SK-N-SH (cell line): ENCODE results near the gene NKAIN4. TPM values are rescaled to one million over a fixed set of nuclear protein-coding genes. Genes with fewer than 3 reads are reported as not detected.
"Not testable (repeated sequence)": the region's sequence is repeated elsewhere in the genome, so short reads cannot be mapped to it uniquely, and the experiment has no call there.

Experiments
- CTCF ChIA-PET: fragments of 300-600, 350-600 bp; formaldehyde crosslinking; extraction: SDS; loops from one replicate; lab custom pipeline; 2021; lab: Yijun Ruan, JAX
- POLR2A ChIA-PET: fragments of 350-600 bp; sonication (Branson Sonifier 250); formaldehyde crosslinking; extraction: SDS; loops from one replicate; lab custom pipeline; 2020; ENCODE audit warnings: antibody characterized with exemption, inconsistent platforms; lab: Yijun Ruan, JAX
- DNase-seq: peaks from one replicate; pipeline ENCODE4 v3.0.0; 2012
- H2AFZ ChIP-seq: fragments of 200-600 bp; sonication (generic); 2 replicates; pipeline ENCODE4 v1.8.1; 2016; ENCODE audit warnings: antibody characterized with exemption, mild to moderate bottlenecking, low read depth
- H3F3A ChIP-seq: fragments of 200-600 bp; sonication (generic); replicated peaks from 2 replicates; pipeline ENCODE3; 2016; ENCODE audit warnings: antibody characterized with exemption, mild to moderate bottlenecking; ENCODE audit not compliant: insufficient read depth
- H3K27ac ChIP-seq, 2 experiments: fragments of 200-500 bp in 1 of 2; fragments of 200-600 bp in 1 of 2; sonication (Bioruptor generic) in 1 of 2; sonication (generic), shearing (Covaris generic) in 1 of 2; 2 replicates each; pipeline versions ENCODE4 v1.5.1 to v1.6.1; 2014 to 2016; ENCODE audit warnings: low read depth in 2 of 2, inconsistent platforms in 1 of 2, low read length in 1 of 2, mild to moderate bottlenecking in 1 of 2, mixed read lengths in 1 of 2
- H3K27me3 ChIP-seq: fragments of 200-600 bp; sonication (generic), shearing (Covaris generic); 2 replicates; pipeline ENCODE4 v1.6.1; 2016; ENCODE audit warnings: mixed run types; ENCODE audit not compliant: insufficient read depth
- H3K36me3 ChIP-seq, 2 experiments: fragments of 200-500 bp in 1 of 2; fragments of 200-600 bp in 1 of 2; sonication (Bioruptor generic) in 1 of 2; sonication (generic) in 1 of 2; replicated peaks in 1 of 2; 2 replicates each; pipeline versions ENCODE3 to v1.5.1; 2014 to 2016; ENCODE audit warnings: low read length in 1 of 2, mild to moderate bottlenecking in 1 of 2; ENCODE audit not compliant: insufficient read depth in 2 of 2, control insufficient read depth in 1 of 2
- H3K4me1 ChIP-seq, 2 experiments: fragments of 200-500 bp in 1 of 2; fragments of 200-600 bp in 1 of 2; sonication (Bioruptor generic) in 1 of 2; sonication (generic), shearing (Covaris generic) in 1 of 2; 2 replicates each; pipeline versions ENCODE4 v1.5.1 to v1.6.1; 2014 to 2016; ENCODE audit warnings: low read depth in 1 of 2, low read length in 1 of 2, mixed run types in 1 of 2; ENCODE audit not compliant: insufficient read depth in 2 of 2, control insufficient read depth in 1 of 2
- H3K4me2 ChIP-seq: fragments of 200-600 bp; sonication (generic), shearing (Covaris generic); 2 replicates; pipeline ENCODE4 v1.6.1; 2017; ENCODE audit warnings: mixed run types
- H3K4me3 ChIP-seq, 2 experiments: fragments of 200-500 bp in 1 of 2; fragments of 200-600 bp in 1 of 2; sonication (Bioruptor generic) in 1 of 2; sonication (generic), shearing (Covaris generic) in 1 of 2; 2 replicates each; pipeline versions ENCODE4 v1.5.1 to v1.8.1; 2014 to 2016; ENCODE audit warnings: low read depth in 2 of 2, inconsistent platforms in 1 of 2, low read length in 1 of 2, mild to moderate bottlenecking in 1 of 2, mixed read lengths in 1 of 2, moderate library complexity in 1 of 2
- H3K79me2 ChIP-seq: fragments of 200-600 bp; sonication (generic); 2 replicates; pipeline ENCODE4 v1.8.1; 2017; ENCODE audit warnings: mild to moderate bottlenecking; ENCODE audit not compliant: insufficient read depth
- H3K9ac ChIP-seq: fragments of 200-600 bp; sonication (generic); 2 replicates; pipeline ENCODE4 v1.6.1; 2017; ENCODE audit warnings: mixed run types
- H3K9me2 ChIP-seq: fragments of 200-600 bp; sonication (generic); 2 replicates; pipeline ENCODE4 v1.6.1; 2017; ENCODE audit warnings: mixed run types
- H3K9me3 ChIP-seq: fragments of 200-600 bp; sonication (generic); 2 replicates; pipeline ENCODE4 v1.6.1; 2017; ENCODE audit warnings: mixed run types, mild to moderate bottlenecking, moderate library complexity
- H4K20me1 ChIP-seq: fragments of 200-600 bp; sonication (generic); 2 replicates; pipeline ENCODE4 v1.6.1; 2017; ENCODE audit warnings: mild to moderate bottlenecking, mixed run types; ENCODE audit not compliant: insufficient read depth
- CTCF ChIP-seq: fragments of 200-600 bp; sonication (generic); IDR thresholded peaks from 2 replicates; pipeline ENCODE4 v1.6.1; 2017; ENCODE audit warnings: antibody characterized with exemption, mild to moderate bottlenecking, moderate library complexity
- IRF3 ChIP-seq: fragments of 150-350 bp; IDR thresholded peaks from 2 replicates; pipeline ENCODE4 v1.6.1; 2016; ENCODE audit warnings: mild to moderate bottlenecking, low read depth, low read length
- NFIC ChIP-seq: IDR thresholded peaks from 2 replicates; pipeline ENCODE4 v1.4.0; 2012; ENCODE audit warnings: borderline replicate concordance
- RAD21 ChIP-seq: IDR thresholded peaks from 2 replicates; pipeline ENCODE4 v1.6.1; 2012; ENCODE audit warnings: mild to moderate bottlenecking, low read length
- SMC3 ChIP-seq: IDR thresholded peaks from 2 replicates; pipeline ENCODE4 v1.6.1; 2012; ENCODE audit warnings: low read depth, low read length, improper control_type of control experiment
- ZBTB33 ChIP-seq: IDR thresholded peaks from 2 replicates; pipeline ENCODE4 v1.4.0; 2012; ENCODE audit warnings: low read depth, borderline replicate concordance
- WGBS: methylation state at CpG from one replicate; pipeline ENCODE4 v1.1.6; 2017; ENCODE audit warnings: low lambda C conversion rate; 5-methylcytosine and 5-hydroxymethylcytosine counted together
- polyA plus RNA-seq, 3 experiments: library from polyadenylated mRNA; depleted of rRNA; stranded (reverse); fragments of >200 nt; gene quantifications; 2 replicates each; pipeline ENCODE4 v1.2.3, GENCODE V29; 2012

NKAIN4 gene
- polyA plus RNA-seq, 1 of the 3 experiments (the other 2 are of a cell fraction): not detected

GRCh38 chr20:63252284-63252711 lies 2.0 kb downstream of the NKAIN4 start:
- no peak overlapping the region for H2AFZ ChIP-seq
- H3K4me2 ChIP-seq: no peak overlapping the region
- no peaks in the 10 kb centered on the region; a peak in 1 of 4 replicates for H3K4me1 ChIP-seq
- no peaks in the 10 kb centered on the region for H3K9me2 ChIP-seq
- no peaks in the 10 kb centered on the region for H3K36me3 ChIP-seq
- no peaks in the 10 kb centered on the region for H4K20me1 ChIP-seq
- no peak for TF ChIP-seq ZBTB33
- no peak for TF ChIP-seq NFIC
- TF ChIP-seq IRF3: no peak
- CTCF ChIA-PET: interaction anchor here (1.2 to 5.8 kb wide), 4 partner anchors 22 to 69 kb away, joined by 3 to 74 read pairs (median 6); no protein-coding TSS in a partner anchor
- no peaks in the 10 kb centered on the region for H3F3A ChIP-seq
- H3K9ac ChIP-seq: no peak overlapping the region
- H3K9me3 ChIP-seq: no peaks in the 10 kb centered on the region
- POLR2A ChIA-PET: no interaction called here
- H3K27ac ChIP-seq: no peak overlapping the region
- H3K27me3 ChIP-seq: peaks cover 33% of the 10 kb centered on the region
- H3K79me2 ChIP-seq: no peaks in the 10 kb centered on the region
- WGBS: 46% methylated on average over 6 of the region's 8 CpGs
- H3K4me3 ChIP-seq: no peak overlapping the region
- no peak for DNase-seq

- not testable (repeated sequence) for H3K4me2 ChIP-seq, H3K4me3 ChIP-seq, H2AFZ ChIP-seq, H3K9me3 ChIP-seq, H3K36me3 ChIP-seq, H3K4me1 ChIP-seq, H3K79me2 ChIP-seq, H3K9me2 ChIP-seq, H4K20me1 ChIP-seq
- WGBS: 38% methylated on average over 7 of the region's 14 CpGs
- peaks cover 33% of the 10 kb centered on the region for H3K27me3 ChIP-seq
- 0 out of 2 replicates have a peak, but pooled peaks have one; percentile 5 for TF ChIP-seq SMC3
- TF ChIP-seq CTCF: peak; percentile 7; the same call in 1 of the 2 replicates
- TF ChIP-seq RAD21: peak; percentile 22; the same call in 1 of the 2 replicates
- TF ChIP-seq, all 33 proteins: peak for 3; not testable (repeated sequence) for 30
- DNase-seq, H3K9ac ChIP-seq, H3K27ac ChIP-seq, H3F3A ChIP-seq, POLR2A ChIA-PET: not testable (repeated sequence)
- CTCF ChIA-PET: interaction anchor here (0.6 to 5.8 kb wide), 4 partner anchors 21 to 59 kb away, joined by 3 to 74 read pairs (median 6); no protein-coding TSS in a partner anchor
Observed at GRCh38 chr20:63251350-63251749, 2.9 kb downstream of the NKAIN4 start.
